ENCODE data around the gene LYPLAL1. TPM values are rescaled to one million over a fixed set of nuclear protein-coding genes. Genes with fewer than 3 reads are reported as not detected.

Gene LYPLAL1
- total and polyA plus RNA-seq, 2 of the 13 experiments (the other 11 are each of a cell fraction or from before 2014, with no cell fraction given), result 17.0 to 31.6 TPM

GRCh38 chr1:219171192-219171935 is 2.3 kb upstream of the LYPLAL1 start (continued):
- TF ChIP-seq POLR2AphosphoS2 (IDR thresholded peaks at IDR 0.05; ENCODE audit: low read depth, low read length) (no peak), SIX1 (CRISPR knock-in tag; IDR thresholded peaks at IDR 0.05; ENCODE audit: borderline replicate concordance) (peak; percentile 76; the same call in 1 of the 2 replicates), SOX6 (IDR thresholded peaks at IDR 0.05) (no peak), SOX6 (CRISPR knock-in tag; IDR thresholded peaks at IDR 0.05) (peak; percentile 48; the same call in 1 of the 2 replicates), TCF7 (IDR thresholded peaks at IDR 0.05; ENCODE audit: low read depth) (peak; percentile 32; the same call in 1 of the 2 replicates), BCL6 (CRISPR knock-in tag; IDR thresholded peaks at IDR 0.05) (peak; percentile 30; the same call in 1 of the 2 replicates), CEBPG (CRISPR knock-in tag; IDR thresholded peaks at IDR 0.05) (peak; percentile 60), NCOA2 (CRISPR knock-in tag; IDR thresholded peaks at IDR 0.05) (peak; percentile 39; the same call in 1 of the 2 replicates)

- no peaks in the 10 kb centered on the region; a peak in 2 of 5 replicates for H3K36me3 ChIP-seq (replicated peaks in 1 of 2; ENCODE audit: control insufficient read depth in 1 of 2, insufficient read depth in 2 of 2, low read length in 2 of 2)
- H3K27ac ChIP-seq (ENCODE audit: extremely low read length, insufficient read depth, low read length), result no peak overlapping the region
- H2AFZ ChIP-seq (ENCODE audit: low read length), result no peak overlapping the region
- TF ChIP-seq BHLHE40 (IDR thresholded peaks at IDR 0.05; ENCODE audit: low read length) (no peak), ZNF280D (CRISPR knock-in tag; IDR thresholded peaks at IDR 0.05) (0 out of 2 replicates have a peak, but pooled peaks have one; percentile 17), SP140L (CRISPR knock-in tag; IDR thresholded peaks at IDR 0.05; ENCODE audit: borderline replicate concordance) (no peak)
- H3K4me2 ChIP-seq (ENCODE audit: low read depth, low read length), result peak overlapping the region; percentile 80
- intact Hi-C loops (cut with micrococcal nuclease; ENCODE audit: unreplicated experiment), result loop anchor here (10.0 kb wide), 1 partner anchor 142 kb away; no protein-coding TSS in a partner anchor
- in situ Hi-C loops (cut with HindIII; ENCODE audit: extremely low pct_ligation_motif_present, low pct_unique_long_range_greater_than_20kb), result loop anchor here (10.0 kb wide), 1 partner anchor 142 kb away; no protein-coding TSS in a partner anchor
- H3K27me3 ChIP-seq (ENCODE audit: control insufficient read depth in 1 of 2, insufficient read depth in 2 of 2, low read length in 2 of 2), result no peaks in the 10 kb centered on the region; a peak in 1 of 5 replicates
- FAIRE-seq, result no peak
- H3K4me3 ChIP-seq (replicated peaks in 1 of 3; ENCODE audit: insufficient read depth in 1 of 3, low read depth in 2 of 3, low read length in 3 of 3), result peak overlapping the region in 1 of 3 experiments; percentile 84; a peak in 1 of 6 replicates
- 98% methylated on average over 2 of the region's 2 CpGs for WGBS (ENCODE audit: low lambda C conversion rate)
- DNase-seq (ENCODE audit: low spot score), result no peak
- ChIA-PET CTCF (ENCODE audit: low intra/inter-chr PET ratio, low total read pairs) (no interaction called here), POLR2A (interaction anchor here (1.1 to 1.3 kb wide), 2 partner anchors 14 to 230 kb away, joined by 3 to 4 read pairs; no protein-coding TSS in a partner anchor)
- no peak overlapping the region for H3K9ac ChIP-seq (ENCODE audit: insufficient read depth, low read depth, low read length)
- ATAC-seq, result no peak
- BruUV-seq (replicated peaks), result no TSS peak
- no peaks in the 10 kb centered on the region for H4K20me1 ChIP-seq (ENCODE audit: insufficient read depth, low read length)
- peaks cover 26% of the 10 kb centered on the region for H3K79me2 ChIP-seq (ENCODE audit: insufficient read depth, low read length)
- H3K4me1 ChIP-seq (ENCODE audit: insufficient read depth, low read length), result peaks cover 70% of the 10 kb centered on the region
- no peaks in the 10 kb centered on the region for H3K9me3 ChIP-seq (ENCODE audit: low read length)
These were observed 857 bp upstream of the LYPLAL1 start for GRCh38 chr1:219172821-219173220.
